ENCODE data around the gene GALNT2. TPM values are rescaled to one million over a fixed set of nuclear protein-coding genes. Genes with fewer than 3 reads are reported as not detected.

Gene GALNT2
- total and polyA plus RNA-seq, 10 donors, result 7.9 to 44.8 (median 36.9) TPM

DNA sequence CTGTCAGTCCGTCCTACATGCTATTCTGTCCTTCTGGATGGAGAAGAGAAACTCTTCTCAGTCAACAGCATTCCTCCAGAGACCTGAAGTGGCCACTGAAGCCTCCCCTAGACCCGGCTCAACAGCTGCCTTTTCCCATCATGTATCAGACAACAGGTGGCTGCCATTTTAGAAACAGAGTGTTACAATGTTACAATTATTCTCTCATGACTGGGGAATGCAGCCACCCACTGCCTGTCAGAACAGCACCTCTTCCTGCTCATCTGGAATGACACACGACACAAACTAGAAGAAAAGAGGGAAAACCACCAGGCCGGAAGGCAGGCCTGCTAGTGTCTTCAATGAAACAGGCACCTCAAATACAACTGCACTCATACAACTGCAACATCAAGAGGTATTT is 253.8 kb downstream of the GALNT2 start:
- no peaks in the 10 kb centered on the region for H3K4me1 ChIP-seq
- intact Hi-C loops (cut with DNase I; ENCODE audit: low total_unique reads), result no loop called here
- no peak for DNase-seq
- no peaks in the 10 kb centered on the region for H3K9me3 ChIP-seq
- H3K36me3 ChIP-seq, result no peaks in the 10 kb centered on the region
- no peak overlapping the region for H3K4me3 ChIP-seq
- no peak overlapping the region for H3K27ac ChIP-seq
- WGBS, 5 donors, result 73 to 87% (median 79%) methylated on average over 4 of the region's 4 CpGs
- TF ChIP-seq POLR2A (IDR thresholded peaks at IDR 0.05), result no peak
- no peak for TF ChIP-seq POLR2AphosphoS5 (IDR thresholded peaks at IDR 0.05)
- no peaks in the 10 kb centered on the region for H3K27me3 ChIP-seq (replicated peaks in 1 of 7)

DNA sequence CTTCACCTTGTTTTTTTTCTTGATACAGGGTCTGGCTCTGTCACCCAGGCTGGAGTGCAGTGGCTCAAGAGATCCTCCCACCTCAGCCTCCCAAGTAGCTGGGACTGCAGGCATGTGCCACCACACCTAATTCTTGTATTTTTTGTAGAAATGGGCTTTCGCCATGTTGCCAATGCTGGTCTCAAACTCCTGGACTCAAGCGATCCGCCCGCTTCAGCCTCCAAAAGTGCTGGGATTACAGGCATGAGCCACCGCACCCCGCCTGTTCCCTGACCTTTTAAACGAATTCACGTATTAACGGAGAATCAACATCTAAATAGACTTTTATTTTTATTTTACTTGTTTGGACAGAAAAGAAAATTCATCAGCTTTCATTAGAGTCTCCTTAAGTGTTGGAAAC is 254.3 kb downstream of the GALNT2 start:
- Histone ChIP-seq H3K4me1 (no peaks in the 10 kb centered on the region), H3K27me3 (replicated peaks in 1 of 7) (no peaks in the 10 kb centered on the region), H3K27ac (no peak overlapping the region), H3K4me3 (no peak overlapping the region), H3K9me3 (no peaks in the 10 kb centered on the region), H3K36me3 (no peaks in the 10 kb centered on the region)
- TF ChIP-seq, protein P1, sequence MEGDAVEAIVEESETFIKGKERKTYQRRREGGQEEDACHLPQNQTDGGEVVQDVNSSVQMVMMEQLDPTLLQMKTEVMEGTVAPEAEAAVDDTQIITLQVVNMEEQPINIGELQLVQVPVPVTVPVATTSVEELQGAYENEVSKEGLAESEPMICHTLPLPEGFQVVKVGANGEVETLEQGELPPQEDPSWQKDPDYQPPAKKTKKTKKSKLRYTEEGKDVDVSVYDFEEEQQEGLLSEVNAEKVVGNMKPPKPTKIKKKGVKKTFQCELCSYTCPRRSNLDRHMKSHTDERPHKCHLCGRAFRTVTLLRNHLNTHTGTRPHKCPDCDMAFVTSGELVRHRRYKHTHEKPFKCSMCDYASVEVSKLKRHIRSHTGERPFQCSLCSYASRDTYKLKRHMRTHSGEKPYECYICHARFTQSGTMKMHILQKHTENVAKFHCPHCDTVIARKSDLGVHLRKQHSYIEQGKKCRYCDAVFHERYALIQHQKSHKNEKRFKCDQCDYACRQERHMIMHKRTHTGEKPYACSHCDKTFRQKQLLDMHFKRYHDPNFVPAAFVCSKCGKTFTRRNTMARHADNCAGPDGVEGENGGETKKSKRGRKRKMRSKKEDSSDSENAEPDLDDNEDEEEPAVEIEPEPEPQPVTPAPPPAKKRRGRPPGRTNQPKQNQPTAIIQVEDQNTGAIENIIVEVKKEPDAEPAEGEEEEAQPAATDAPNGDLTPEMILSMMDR (IDR thresholded peaks at IDR 0.05 in 8 of 11, conservative IDR thresholded peaks at IDR 0.05 in 3 of 11), result no peak
- TF ChIP-seq POLR2AphosphoS5 (IDR thresholded peaks at IDR 0.05) (no peak), POLR2A (IDR thresholded peaks at IDR 0.05) (no peak)
- no peak for DNase-seq
- intact Hi-C loops (cut with DNase I; ENCODE audit: low total_unique reads), result no loop called here
- WGBS, 5 donors, result 87 to 98% (median 95%) methylated on average over 9 of the region's 9 CpGs

DNA sequence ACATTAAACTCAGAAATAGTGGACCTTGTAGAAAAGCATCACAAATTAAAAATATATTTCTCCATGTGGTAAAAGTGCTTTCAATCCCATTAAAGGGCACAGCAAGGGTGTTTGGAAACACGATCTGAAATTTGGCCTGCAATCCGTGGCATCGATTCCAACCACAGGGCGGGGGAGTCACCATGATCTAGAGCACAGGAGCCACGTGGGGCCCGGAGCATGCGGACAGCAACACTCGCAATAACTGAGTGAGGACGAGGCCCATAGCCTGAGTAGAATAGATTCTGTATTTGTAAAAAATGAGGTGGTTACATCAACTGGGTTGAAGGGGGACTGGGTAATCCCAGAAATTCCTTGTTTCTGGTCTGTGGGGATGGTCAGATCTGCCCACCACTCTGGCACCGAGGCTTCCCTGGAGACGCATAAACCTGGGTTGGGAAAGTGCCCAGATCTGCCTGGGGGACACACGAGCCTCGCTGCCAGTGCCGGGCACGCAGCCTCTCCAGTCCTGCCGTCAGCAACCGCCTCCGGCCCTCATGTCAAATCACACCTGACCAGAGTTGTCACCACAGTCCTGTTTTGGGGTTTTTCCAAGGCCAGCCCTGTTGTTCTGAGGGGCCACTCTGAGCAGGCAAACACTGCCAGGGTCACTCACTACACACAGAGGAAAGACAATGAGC is 254.8 kb downstream of the GALNT2 start:
- Histone ChIP-seq H3K4me3 (no peak overlapping the region), H3K36me3 (no peaks in the 10 kb centered on the region), H3K27ac (no peak overlapping the region), H3K9me3 (no peaks in the 10 kb centered on the region), H3K4me1 (peaks cover 0 to 2% (median 0%) of the 10 kb centered on the region in 6 donors), H3K27me3 (replicated peaks in 1 of 7) (no peaks in the 10 kb centered on the region)
- TF ChIP-seq, protein P1 (IDR thresholded peaks at IDR 0.05 in 8 of 11, conservative IDR thresholded peaks at IDR 0.05 in 3 of 11), result no peak
- no peak for TF ChIP-seq POLR2A (IDR thresholded peaks at IDR 0.05)
- no peak for TF ChIP-seq POLR2AphosphoS5 (IDR thresholded peaks at IDR 0.05)
- intact Hi-C loops (cut with DNase I; ENCODE audit: low total_unique reads), result no loop called here
- no peak for DNase-seq
- WGBS, 5 donors, result 81 to 91% (median 89%) methylated on average over 11 to 18 of the region's 18 CpGs

DNA sequence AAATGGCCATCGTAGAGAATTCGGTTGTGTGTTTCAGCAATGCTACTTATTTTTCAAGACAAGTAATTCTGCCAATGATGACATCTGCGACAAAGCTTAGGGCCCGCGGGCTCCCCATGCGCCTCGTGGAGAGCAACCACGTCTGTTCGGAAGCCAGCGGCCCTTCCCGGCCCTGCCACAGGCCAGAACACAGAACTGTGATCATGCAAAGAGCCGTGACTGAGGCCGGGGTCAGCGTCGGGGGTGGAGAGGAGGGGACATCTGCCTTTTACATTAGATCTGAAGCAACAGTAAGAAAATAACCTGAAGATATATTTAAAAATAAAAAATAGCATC is 255.4 kb downstream of the GALNT2 start:
- no peak for DNase-seq
- Histone ChIP-seq H3K27ac (no peak overlapping the region), H3K4me3 (no peak overlapping the region), H3K4me1 (peaks cover 0 to 7% (median 0%) of the 10 kb centered on the region in 6 donors), H3K9me3 (no peaks in the 10 kb centered on the region), H3K36me3 (no peaks in the 10 kb centered on the region), H3K27me3 (replicated peaks in 1 of 7) (no peaks in the 10 kb centered on the region)
- intact Hi-C loops (cut with DNase I; ENCODE audit: low total_unique reads), result no loop called here
- TF ChIP-seq POLR2AphosphoS5 (IDR thresholded peaks at IDR 0.05), result no peak
- TF ChIP-seq, protein P1 (IDR thresholded peaks at IDR 0.05 in 8 of 11, conservative IDR thresholded peaks at IDR 0.05 in 3 of 11), result no peak
- no peak for TF ChIP-seq POLR2A (IDR thresholded peaks at IDR 0.05)
- WGBS, 5 donors, result 91 to 94% (median 92%) methylated on average over 15 of the region's 15 CpGs

All from spleen (tissue), 11 donors.